ENCODE results near the gene AGK. TPM values are rescaled to one million over a fixed set of nuclear protein-coding genes. Genes with fewer than 3 reads are reported as not detected.

Gene AGK
- total and polyA plus RNA-seq, 2 of the 8 experiments (the other 6 are each of a cell fraction or from before 2014, with no cell fraction given): 25.8 to 34.0 TPM

GRCh38 chr7:141686670-141687069 is 135.5 kb downstream of the AGK start:
- Histone ChIP-seq H2AK5ac (ENCODE audit: low read depth, low read length) (no peak overlapping the region), H2BK15ac (ENCODE audit: low read length) (no peak overlapping the region), H3K14ac (ENCODE audit: insufficient read length) (no peak overlapping the region), H3K9ac (replicated peaks in 1 of 4; ENCODE audit: extremely low read depth in 1 of 4, low read depth in 3 of 4, low read length in 3 of 4) (no peak overlapping the region), H3K27ac (ENCODE audit: low read depth, low read length) (no peak overlapping the region), H3K79me2 (ENCODE audit: control insufficient read depth in 1 of 2, insufficient read depth in 2 of 2, low read length in 2 of 2) (peaks cover 0 to 21% of the 10 kb centered on the region in 2 experiments; a peak in 2 of 4 replicates), H3K18ac (ENCODE audit: extremely low read depth, low read length) (no peak overlapping the region), H2AFZ (ENCODE audit: low read length) (no peak overlapping the region), H3K27me3 (replicated peaks in 1 of 4; ENCODE audit: control insufficient read depth in 3 of 4, extremely low read depth in 1 of 4, insufficient read depth in 3 of 4, low read length in 3 of 4) (no peaks in the 10 kb centered on the region), H3K23ac (ENCODE audit: insufficient read length) (no peak overlapping the region), H3K4ac (replicated peaks; ENCODE audit: insufficient read length, low read depth, low read length) (no peak overlapping the region), H3K9me3 (ENCODE audit: insufficient read depth in 2 of 2, low read depth in 1 of 2, low read length in 1 of 2) (no peaks in the 10 kb centered on the region), H2BK120ac (replicated peaks; ENCODE audit: low read depth, low read length) (no peak overlapping the region), H4K5ac (ENCODE audit: insufficient read length, low read depth, low read length) (no peak overlapping the region), H2BK12ac (ENCODE audit: low read depth, low read length) (no peak overlapping the region), H4K8ac (ENCODE audit: extremely low read depth, insufficient read depth, low read length) (no peak overlapping the region), H3K4me3 (ENCODE audit: extremely low read depth in 1 of 4, insufficient read depth in 2 of 4, low read depth in 3 of 4, low read length in 4 of 4) (no peak overlapping the region), H3K4me2 (ENCODE audit: insufficient read depth in 1 of 2, low read depth in 2 of 2, low read length in 2 of 2) (no peak overlapping the region), H4K20me1 (replicated peaks in 1 of 2; ENCODE audit: control insufficient read depth in 1 of 2, insufficient read depth in 2 of 2, low read length in 2 of 2) (peaks cover 0 to 5% of the 10 kb centered on the region in 2 experiments), H2BK5ac (ENCODE audit: low read depth, low read length) (no peak overlapping the region), H2BK20ac (ENCODE audit: low read length) (no peak overlapping the region), H3K4me1 (replicated peaks in 1 of 4; ENCODE audit: control insufficient read depth in 3 of 4, insufficient read depth in 4 of 4, low read length in 3 of 4) (peaks cover 0 to 9% (median 4%) of the 10 kb centered on the region in 4 experiments; a peak in 3 of 7 replicates), H3K56ac (replicated peaks; ENCODE audit: insufficient read length, low read depth, low read length) (no peak overlapping the region), H3K79me1 (ENCODE audit: low read depth, low read length) (no peaks in the 10 kb centered on the region; the same call in 1 of the 2 replicates), H4K91ac (replicated peaks; ENCODE audit: insufficient read length, low read length) (no peak overlapping the region), H3K23me2 (ENCODE audit: low read depth, low read length) (no peaks in the 10 kb centered on the region), H3K36me3 (ENCODE audit: control insufficient read depth in 2 of 4, insufficient read depth in 4 of 4, low read length in 3 of 4) (peaks cover 2 to 11% (median 8%) of the 10 kb centered on the region in 4 experiments; a peak in 6 of 8 replicates)
- CTCF ChIA-PET (ENCODE audit: partially characterized antibody): interaction anchor here (1.1 to 8.5 kb wide), 3 partner anchors 10 to 23 kb away, joined by 3 to 62 read pairs (median 6); no protein-coding TSS in a partner anchor
- WGBS, 2 experiments (ENCODE audit: extremely low coverage in 1 of 2, insufficient coverage in 1 of 2, insufficient read length in 1 of 2, insufficient replicate concordance in 2 of 2, low coverage in 1 of 2, low lambda C conversion rate in 2 of 2, missing lambda C conversion rate in 1 of 2): 94% methylated on average over 6 of the region's 6 CpGs; no CpG with 5 or more reads in 1 of the 2 experiments
- no peak for FAIRE-seq
- no peak for DNase-seq (ENCODE audit: low read depth in 1 of 2, low spot score in 2 of 2)
- POLR2A ChIA-PET (ENCODE audit: partially characterized antibody): interaction anchor here (1.0 to 1.2 kb wide), 2 partner anchors 12 to 15 kb away, joined by 3 read pairs; no protein-coding TSS in a partner anchor
- TF ChIP-seq HDAC2 (IDR thresholded peaks at IDR 0.05; ENCODE audit: borderline replicate concordance in 1 of 2, low read depth in 2 of 2, low read length in 2 of 2) (no peak), TCF12 (IDR thresholded peaks at IDR 0.05; ENCODE audit: low read depth, low read length) (no peak), EZH2 (IDR thresholded peaks at IDR 0.05; ENCODE audit: low read depth, low read length, severe bottlenecking) (no peak), BRCA1 (IDR thresholded peaks at IDR 0.05; ENCODE audit: low read depth, low read length) (no peak), USF2 (IDR thresholded peaks at IDR 0.05; ENCODE audit: low read length) (no peak), CBX8 (IDR thresholded peaks at IDR 0.05; ENCODE audit: borderline replicate concordance, low read depth, low read length) (no peak), SIN3A (conservative IDR thresholded peaks at IDR 0.05 in 1 of 2, IDR thresholded peaks at IDR 0.05 in 1 of 2; ENCODE audit: low read depth in 1 of 2, low read length in 2 of 2) (no peak), YY1 (IDR thresholded peaks at IDR 0.05; ENCODE audit: low read depth, low read length) (no peak), POLR2AphosphoS5 (IDR thresholded peaks at IDR 0.05; ENCODE audit: low read depth, low read length) (no peak), ASH2L (IDR thresholded peaks at IDR 0.05; ENCODE audit: low read length) (no peak), ZNF274 (IDR thresholded peaks at IDR 0.05; ENCODE audit: borderline replicate concordance, extremely low read depth, low read length) (no peak)
